Activated CD4-positive, alpha-beta T cell treated with anti-CD3 and anti-CD28 coated beads, Interleukin-10, Interleukin-2, amounts not matched to agents 100 ng/mL and 50 ng/mL, durations not matched to agents 16 hours and 8 hours (primary cell): ENCODE results near the gene ZDHHC3.

Experiments used
- DNase-seq: peaks from one replicate; pipeline ENCODE4 v3.0.0-alpha.2; 2020

The ZDHHC3 gene, protein sequence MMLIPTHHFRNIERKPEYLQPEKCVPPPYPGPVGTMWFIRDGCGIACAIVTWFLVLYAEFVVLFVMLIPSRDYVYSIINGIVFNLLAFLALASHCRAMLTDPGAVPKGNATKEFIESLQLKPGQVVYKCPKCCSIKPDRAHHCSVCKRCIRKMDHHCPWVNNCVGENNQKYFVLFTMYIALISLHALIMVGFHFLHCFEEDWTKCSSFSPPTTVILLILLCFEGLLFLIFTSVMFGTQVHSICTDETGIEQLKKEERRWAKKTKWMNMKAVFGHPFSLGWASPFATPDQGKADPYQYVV

GRCh38 chr3:44976002-44976815, at the start of gene ZDHHC3, which contains the start of gene EXOSC7:
Gene ZDHHC3, minus strand, starts transcription at chr3:44976174. Its CDS starts 16,738 bp downstream, at chr3:44959436.
Gene EXOSC7, plus strand, starts transcription at chr3:44976244. Its CDS starts 34 bp downstream, at chr3:44976278.
- DNase-seq = peak; percentile 88

GRCh38 chr3:45024542-45025255, 48.7 kb upstream of the ZDHHC3 start:
- DNase-seq = no peak

DNA sequence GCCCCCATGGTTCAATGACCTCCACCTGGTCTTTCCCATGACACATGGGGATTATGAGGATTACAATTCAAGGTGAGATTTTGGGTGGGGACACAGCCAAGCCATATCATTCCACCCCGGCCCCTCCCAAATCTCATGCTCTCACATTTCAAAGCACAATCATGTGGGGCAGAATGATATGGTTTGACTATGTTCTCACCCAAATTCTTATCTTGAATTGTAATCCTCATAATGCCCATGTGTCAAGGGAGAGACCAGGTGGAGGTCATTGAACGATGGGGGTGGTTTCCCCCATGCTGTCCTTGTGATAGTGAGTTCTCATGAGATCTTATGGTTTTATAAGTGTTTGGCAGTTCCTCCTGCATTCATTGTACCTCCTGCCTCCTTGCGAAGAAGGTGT, 47.7 kb upstream of the ZDHHC3 start:
- DNase-seq = no peak

DNA sequence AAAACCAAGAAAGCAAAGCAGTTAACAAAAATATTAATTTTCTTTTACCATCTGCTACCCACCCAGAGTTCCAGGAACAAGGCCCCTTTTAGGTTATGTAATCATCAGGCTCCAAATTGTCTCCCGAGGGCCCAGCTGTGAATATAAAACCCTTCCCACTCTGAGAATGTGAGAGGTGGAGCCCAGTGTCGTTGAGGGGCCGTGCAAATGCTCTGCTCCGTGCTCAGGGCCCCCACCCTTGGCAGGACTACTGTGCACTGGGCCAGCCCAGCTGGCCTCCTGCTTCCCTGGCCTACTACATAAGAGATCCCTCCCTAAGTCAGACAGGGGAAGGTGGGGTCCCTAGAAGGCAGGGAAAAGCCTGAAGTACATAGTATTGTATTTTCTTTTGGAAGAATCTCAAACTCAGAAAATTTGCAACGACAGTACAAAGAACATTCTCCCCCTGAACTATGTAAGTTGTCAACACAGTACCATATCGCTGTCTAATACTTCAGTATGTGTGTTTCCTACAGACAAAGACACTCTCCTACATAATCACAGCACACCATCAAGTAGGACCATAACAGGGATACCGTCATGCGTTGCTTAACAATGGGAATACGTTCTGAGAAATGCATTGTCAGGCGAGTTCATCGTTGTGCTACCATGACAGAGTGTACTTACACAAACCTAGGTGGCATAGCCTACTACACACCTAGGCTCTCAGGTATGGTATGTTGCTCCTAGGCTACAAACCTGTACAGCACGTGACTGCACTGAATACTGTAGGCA, 45.7 kb upstream of the ZDHHC3 start:
- DNase-seq = no peak

DNA sequence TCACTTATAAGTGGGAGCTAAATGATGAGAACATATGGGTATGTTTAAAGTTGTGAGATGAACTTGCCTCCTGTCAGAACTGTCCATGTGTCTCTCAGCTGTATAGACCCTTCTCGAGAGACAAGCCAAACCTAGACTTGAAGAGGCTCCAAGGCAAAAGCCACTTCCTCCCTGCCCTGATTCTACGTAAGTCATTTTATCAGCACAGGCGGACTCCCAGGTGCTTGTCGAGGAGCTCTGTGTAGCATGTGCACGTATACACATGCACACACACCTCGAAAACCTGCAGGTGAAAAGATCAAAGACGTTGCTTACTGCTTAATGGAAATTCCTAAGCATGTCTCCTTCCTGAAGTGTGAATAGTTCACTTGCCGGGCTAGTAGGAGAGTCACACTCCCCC, 44.6 kb upstream of the ZDHHC3 start:
- DNase-seq = no peak

GRCh38 chr3:45017821-45018220, 41.8 kb upstream of the ZDHHC3 start:
- no peak for DNase-seq

- DNase-seq = no peak
Observed at GRCh38 chr3:45016916-45017315, 40.9 kb upstream of the ZDHHC3 start.

DNA sequence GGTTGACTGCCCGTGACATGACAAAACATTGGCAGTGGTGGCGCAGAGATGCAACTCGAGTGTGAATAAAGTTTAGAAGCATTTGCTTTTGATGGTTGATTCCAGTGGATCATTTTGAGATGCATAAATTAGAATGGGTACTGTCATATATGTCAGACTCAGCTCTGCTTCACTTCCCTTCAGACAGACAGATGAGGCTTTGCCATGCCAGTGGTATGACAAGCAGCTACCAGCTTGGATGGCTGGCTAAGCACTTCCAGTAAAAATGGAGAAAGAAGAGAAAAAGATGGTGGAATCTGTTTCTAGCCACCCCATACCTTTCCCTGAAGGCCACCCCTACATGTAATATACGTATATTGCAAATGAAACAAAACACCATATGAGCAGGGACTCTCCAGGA, 36.6 kb upstream of the ZDHHC3 start:
- no peak for DNase-seq

DNA sequence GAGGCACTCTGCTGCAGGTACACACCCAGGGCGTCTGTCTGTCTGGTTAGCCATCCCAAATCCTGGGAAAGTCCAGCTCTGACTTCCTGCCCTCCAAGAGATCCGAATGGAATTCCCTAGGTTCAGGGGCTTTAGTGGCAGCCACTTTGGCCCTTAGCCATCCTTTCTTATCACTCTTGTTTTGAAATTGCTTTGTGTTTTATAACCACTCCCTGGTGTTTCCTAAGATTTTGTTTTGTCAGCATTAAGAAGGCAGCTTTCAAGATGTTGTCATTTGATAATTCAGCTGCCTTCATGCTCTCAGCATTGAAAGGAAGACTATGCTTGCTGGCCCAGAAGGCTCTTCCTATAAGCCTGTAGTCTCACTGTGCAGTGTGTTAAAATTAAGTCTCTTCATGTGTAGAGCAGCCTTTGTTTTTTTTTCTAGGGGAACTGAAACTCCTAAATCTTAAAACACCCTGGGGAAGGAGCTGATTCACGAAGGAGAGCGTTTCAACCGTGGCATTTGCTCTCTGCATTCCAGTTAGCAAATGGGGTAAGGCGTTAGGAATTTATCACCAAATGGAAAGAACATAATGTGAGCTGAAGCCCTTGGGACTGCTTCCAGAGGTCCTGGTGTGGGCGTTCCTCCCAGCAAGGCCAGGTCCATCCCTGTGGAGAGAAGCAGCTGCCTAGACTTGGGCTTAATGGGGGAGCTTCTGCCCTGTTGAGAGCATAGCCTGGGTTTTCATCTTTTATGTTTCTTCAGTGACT, 36.0 kb upstream of the ZDHHC3 start:
- no peak for DNase-seq

DNA sequence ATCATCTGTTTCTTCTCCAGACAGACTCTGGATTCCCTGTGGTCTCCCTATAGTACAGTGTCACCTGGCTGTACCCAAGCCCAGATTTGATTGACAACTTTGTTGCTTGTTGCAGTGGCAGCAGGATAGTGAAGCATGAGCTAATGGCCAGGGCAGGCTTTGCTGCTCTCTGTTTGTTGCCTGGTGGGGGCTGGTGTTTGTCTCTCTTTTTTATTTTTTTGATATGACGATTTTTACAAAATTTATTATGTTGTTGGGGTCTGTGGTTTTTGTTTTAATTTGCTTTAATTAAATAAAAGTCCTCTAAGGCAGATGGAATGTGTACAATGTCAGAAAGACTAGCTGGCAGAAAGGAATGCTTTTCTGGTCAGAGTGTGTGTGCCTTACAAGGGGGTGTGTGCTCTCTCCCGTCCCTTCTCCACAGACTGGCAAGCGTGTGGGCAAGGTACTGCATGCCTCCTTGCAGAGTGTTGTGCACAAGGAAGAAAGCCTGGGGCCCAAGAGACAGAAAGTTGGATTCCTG, 34.9 kb upstream of the ZDHHC3 start:
- no peak for DNase-seq

GRCh38 chr3:45009868-45010267, 33.9 kb upstream of the ZDHHC3 start:
- DNase-seq = no peak

GRCh38 chr3:45008117-45008516, 32.1 kb upstream of the ZDHHC3 start:
- no peak for DNase-seq

DNA sequence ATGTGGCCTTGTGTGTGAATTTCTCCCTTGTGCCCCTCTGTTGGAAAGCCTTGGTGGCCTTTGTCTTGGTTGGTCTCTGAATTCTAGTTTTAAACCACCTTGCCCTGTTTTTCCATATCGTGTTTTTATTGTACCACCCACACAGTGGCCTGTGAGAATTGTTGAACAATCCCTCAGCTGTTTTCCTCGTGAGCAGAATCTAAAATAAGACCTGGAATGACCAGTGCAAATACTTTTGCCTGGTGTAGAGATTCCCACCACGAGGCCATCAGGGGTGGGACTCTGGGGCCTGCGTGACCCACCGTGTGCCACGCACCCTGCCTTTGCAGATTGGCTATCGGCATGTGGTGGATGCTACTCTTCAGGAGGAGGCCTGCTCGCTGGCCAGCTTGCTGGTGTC, 31.1 kb upstream of the ZDHHC3 start:
- DNase-seq = no peak

- DNase-seq = no peak
Observed at GRCh38 chr3:45003859-45004258, 27.9 kb upstream of the ZDHHC3 start.

DNA sequence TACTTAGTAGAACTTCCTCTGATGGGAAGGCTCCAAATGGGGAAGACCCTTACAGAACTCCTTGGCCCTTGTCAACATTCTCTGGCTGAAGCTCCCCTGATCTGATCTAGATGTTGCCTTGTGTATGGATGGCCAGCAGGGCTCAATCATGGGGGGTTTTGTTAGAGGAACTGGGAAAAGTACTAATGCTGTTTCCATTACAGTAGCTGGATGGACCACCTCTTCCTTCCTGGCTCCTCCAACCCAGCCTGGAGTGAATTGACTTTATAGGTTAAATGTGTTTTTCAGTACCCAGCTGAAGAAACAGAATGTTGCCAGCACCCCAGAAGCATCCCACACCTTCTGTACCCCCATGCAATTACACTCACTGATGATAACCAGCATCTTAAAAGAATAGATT, 27.4 kb upstream of the ZDHHC3 start:
- DNase-seq = no peak

GRCh38 chr3:45002720-45003119, 26.7 kb upstream of the ZDHHC3 start:
- DNase-seq = no peak

- DNase-seq = no peak
Observed at GRCh38 chr3:45002139-45002660, 26.2 kb upstream of the ZDHHC3 start.

DNA sequence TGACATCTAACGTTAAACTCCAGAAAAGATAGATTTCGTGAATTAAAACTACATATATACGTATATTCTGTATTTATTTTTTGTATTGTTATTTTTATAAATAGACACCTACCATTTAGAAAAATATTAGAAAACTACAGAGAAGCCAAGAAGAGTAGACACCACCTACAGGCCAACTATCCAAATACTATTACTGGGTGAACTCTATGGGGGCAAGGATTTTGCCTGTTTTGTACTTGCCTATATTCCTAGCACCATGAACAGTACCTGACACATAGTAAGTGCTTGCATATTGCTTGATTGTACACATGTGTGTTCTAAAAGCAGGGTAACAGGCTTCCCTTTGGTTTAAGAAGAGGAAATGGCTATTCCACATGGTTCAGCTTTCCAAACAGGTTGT, 25.8 kb upstream of the ZDHHC3 start:
- DNase-seq = no peak

DNA sequence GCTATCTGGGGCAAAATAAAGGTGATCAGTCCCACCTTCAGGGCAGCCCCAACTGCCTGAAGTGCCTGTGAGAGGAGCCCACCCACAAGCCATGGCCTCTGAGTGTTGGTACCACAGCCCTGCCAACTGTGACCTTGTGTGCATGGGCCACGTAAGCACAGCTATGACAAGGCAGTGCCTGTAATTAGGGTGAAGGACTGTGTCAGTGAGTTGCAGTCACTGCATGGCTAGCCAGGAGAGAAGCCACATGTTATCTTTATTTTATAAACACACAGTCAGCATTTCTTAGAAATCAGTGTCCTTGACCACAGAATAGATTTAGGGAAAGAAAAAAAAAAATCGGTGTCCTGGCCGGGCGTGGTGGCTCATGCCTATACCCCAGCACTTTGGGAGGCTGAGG, 24.8 kb upstream of the ZDHHC3 start:
- DNase-seq = no peak

DNA sequence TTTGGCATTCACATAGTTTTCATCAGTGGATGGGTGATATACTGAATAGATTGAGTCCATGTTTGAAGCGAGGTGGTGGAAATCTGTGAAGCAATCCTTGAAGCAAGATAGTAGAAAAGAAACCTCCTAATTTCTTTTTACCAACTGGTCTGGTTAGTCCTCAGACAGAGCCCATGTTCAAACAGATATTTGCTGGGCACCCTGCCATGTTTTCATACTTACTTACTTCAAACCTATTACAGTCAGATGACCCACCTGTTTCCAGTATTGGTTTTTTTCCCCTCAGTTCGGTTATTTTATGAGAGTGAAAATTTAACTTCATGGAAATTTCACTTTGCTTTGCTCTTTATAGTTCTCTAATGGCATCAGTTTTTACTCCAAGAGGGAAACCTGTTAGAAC, 23.8 kb upstream of the ZDHHC3 start:
- DNase-seq = no peak

GRCh38 chr3:44996556-44996969, 20.6 kb upstream of the ZDHHC3 start:
- no peak for DNase-seq
